MM.1S (cell line): ENCODE measurements around the gene PSG11.
"Not testable (repeated sequence)": the region's sequence is repeated elsewhere in the genome, so short reads cannot be mapped to it uniquely, and the experiment has no call there.

Source experiments
- EZH2 ChIP-seq: fragments of 300-600 bp; sonication (generic); optimal IDR thresholded peaks from 2 replicates; pipeline ENCODE3; 2017; ENCODE audit warnings: low read depth, mild to moderate bottlenecking, antibody characterized with exemption, low read length, mixed read lengths
- EZH2phosphoT487 ChIP-seq: fragments of 300-600 bp; sonication (generic); IDR thresholded peaks from 2 replicates; pipeline ENCODE4 v1.6.1; 2018; ENCODE audit warnings: antibody characterized with exemption, low read length
- TF ChIP-seq, protein P1 (sequence below): fragments of 300-600 bp; sonication (generic); IDR thresholded peaks from 2 replicates; pipeline ENCODE4 v1.5.1; 2016; ENCODE audit warnings: antibody characterized with exemption, low read length, mixed read lengths

DNA sequence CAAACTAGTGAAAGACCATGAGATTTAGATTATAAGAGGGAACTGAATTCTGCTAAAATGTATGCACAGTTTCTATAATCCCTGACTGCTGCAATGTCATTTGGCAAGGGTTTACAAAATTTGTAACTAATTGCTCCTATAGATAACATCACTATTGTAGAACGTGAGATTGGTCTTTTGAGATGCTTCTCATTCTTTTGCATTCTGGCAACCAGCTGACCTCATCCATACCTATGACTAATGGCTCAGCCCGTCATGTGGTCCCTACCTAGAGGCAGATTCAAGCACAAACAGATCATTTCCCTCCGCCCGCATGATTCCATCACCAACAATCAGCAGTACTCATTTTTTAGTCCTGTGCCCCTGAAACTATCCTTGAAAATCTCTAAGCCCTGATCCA lies 4.2 kb downstream of the PSG11 start:
- TF ChIP-seq, protein P1, sequence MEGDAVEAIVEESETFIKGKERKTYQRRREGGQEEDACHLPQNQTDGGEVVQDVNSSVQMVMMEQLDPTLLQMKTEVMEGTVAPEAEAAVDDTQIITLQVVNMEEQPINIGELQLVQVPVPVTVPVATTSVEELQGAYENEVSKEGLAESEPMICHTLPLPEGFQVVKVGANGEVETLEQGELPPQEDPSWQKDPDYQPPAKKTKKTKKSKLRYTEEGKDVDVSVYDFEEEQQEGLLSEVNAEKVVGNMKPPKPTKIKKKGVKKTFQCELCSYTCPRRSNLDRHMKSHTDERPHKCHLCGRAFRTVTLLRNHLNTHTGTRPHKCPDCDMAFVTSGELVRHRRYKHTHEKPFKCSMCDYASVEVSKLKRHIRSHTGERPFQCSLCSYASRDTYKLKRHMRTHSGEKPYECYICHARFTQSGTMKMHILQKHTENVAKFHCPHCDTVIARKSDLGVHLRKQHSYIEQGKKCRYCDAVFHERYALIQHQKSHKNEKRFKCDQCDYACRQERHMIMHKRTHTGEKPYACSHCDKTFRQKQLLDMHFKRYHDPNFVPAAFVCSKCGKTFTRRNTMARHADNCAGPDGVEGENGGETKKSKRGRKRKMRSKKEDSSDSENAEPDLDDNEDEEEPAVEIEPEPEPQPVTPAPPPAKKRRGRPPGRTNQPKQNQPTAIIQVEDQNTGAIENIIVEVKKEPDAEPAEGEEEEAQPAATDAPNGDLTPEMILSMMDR = not testable (repeated sequence)
- TF ChIP-seq EZH2, EZH2phosphoT487: not testable (repeated sequence)
